ENCODE results near the gene HK1. TPM values are rescaled to one million over a fixed set of nuclear protein-coding genes. Genes with fewer than 3 reads are reported as not detected.

Gene HK1
- total RNA-seq, 1 experiment from 2014 or later = 28.9 TPM

- DNase-seq (ENCODE audit: low read depth) = no peak
These were observed 67.7 kb downstream of the HK1 start for GRCh38 chr10:69345890-69346474.

GRCh38 chr10:69346776-69347175 is 68.5 kb downstream of the HK1 start:
- DNase-seq (ENCODE audit: low read depth) = no peak

GRCh38 chr10:69348816-69349541 is 70.7 kb downstream of the HK1 start:
- peak; percentile 76 for DNase-seq (ENCODE audit: low read depth)

GRCh38 chr10:69349542-69349888 is 71.2 kb downstream of the HK1 start:
- no peak for DNase-seq (ENCODE audit: low read depth)

GRCh38 chr10:69351589-69351988 is 73.3 kb downstream of the HK1 start:
- no peak for DNase-seq (ENCODE audit: low read depth)

GRCh38 chr10:69352569-69353264 is 74.4 kb downstream of the HK1 start:
- DNase-seq (ENCODE audit: low read depth) = no peak

GRCh38 chr10:69353977-69354635 is 75.8 kb downstream of the HK1 start:
- DNase-seq (ENCODE audit: low read depth) = no peak

GRCh38 chr10:69356187-69356586 is 77.9 kb downstream of the HK1 start:
- no peak for DNase-seq (ENCODE audit: low read depth)

GRCh38 chr10:69358148-69358795 is 80.0 kb downstream of the HK1 start:
- DNase-seq (ENCODE audit: low read depth) = no peak

- no peak for DNase-seq (ENCODE audit: low read depth)
These were observed 80.9 kb downstream of the HK1 start for GRCh38 chr10:69359148-69359547.

GRCh38 chr10:69359594-69359993 is 81.3 kb downstream of the HK1 start:
- DNase-seq (ENCODE audit: low read depth) = no peak

- DNase-seq (ENCODE audit: low read depth) = peak; percentile 78
These were observed 82.4 kb downstream of the HK1 start for GRCh38 chr10:69360485-69361302.

GRCh38 chr10:69361303-69361614 is 83.0 kb downstream of the HK1 start:
- no peak for DNase-seq (ENCODE audit: low read depth)

GRCh38 chr10:69362471-69362954 is 84.2 kb downstream of the HK1 start:
- peak; percentile 74 for DNase-seq (ENCODE audit: low read depth)

- DNase-seq (ENCODE audit: low read depth) = no peak
These were observed 85.4 kb downstream of the HK1 start for GRCh38 chr10:69363666-69364065.

GRCh38 chr10:69364232-69364940 is 86.1 kb downstream of the HK1 start:
- DNase-seq (ENCODE audit: low read depth) = no peak

- no peak for DNase-seq (ENCODE audit: low read depth)
These were observed 88.4 kb downstream of the HK1 start for GRCh38 chr10:69366738-69367137.

GRCh38 chr10:69367469-69367868 is 89.2 kb downstream of the HK1 start:
- DNase-seq (ENCODE audit: low read depth) = no peak

GRCh38 chr10:69372126-69372980 is 94.1 kb downstream of the HK1 start:
- no peak for DNase-seq (ENCODE audit: low read depth)

GRCh38 chr10:69374242-69374641 is 95.9 kb downstream of the HK1 start:
- DNase-seq (ENCODE audit: low read depth) = no peak
